B cell (primary cell): ENCODE results near the gene PEX16. TPM values are rescaled to one million over a fixed set of nuclear protein-coding genes. Genes with fewer than 3 reads are reported as not detected.

Experiments used
- ATAC-seq: fragments of 200-7000 bp; cut with Tn5 transposase; one replicate; pipeline ENCODE4 v1.10.0; 2021; ENCODE audit warnings: low read depth, mild to moderate bottlenecking, moderate number of reproducible peaks, moderate library complexity
- CTCF ChIA-PET: fragments of 350-600 bp; sonication (Branson Sonifier 250); formaldehyde crosslinking; loops from one replicate; lab custom pipeline; 2021; ENCODE audit warnings: antibody characterized with exemption, inconsistent platforms; lab: Charles Lee
- POLR2A ChIA-PET: fragments of 350-600 bp; sonication (Branson Sonifier 250); formaldehyde crosslinking; loops from one replicate; lab custom pipeline; 2021; ENCODE audit warnings: antibody characterized with exemption; lab: Charles Lee
- DNase-seq: peaks from one replicate; pipeline ENCODE4 v3.0.0; 2013
- H2AFZ ChIP-seq: 2 replicates; pipeline ENCODE4 v1.6.1; 2012; ENCODE audit warnings: mild to moderate bottlenecking, low read depth, low read length; ENCODE audit not compliant: insufficient read depth, poor library complexity, severe bottlenecking
- H3K27ac ChIP-seq, 2 donors: 1 replicate in 1 of 2; 2 replicates in 1 of 2; pipeline ENCODE4 v1.5.1; 2012 to 2013; ENCODE audit warnings: low read length in 2 of 2, mild to moderate bottlenecking in 2 of 2, moderate library complexity in 1 of 2
- H3K27me3 ChIP-seq, 4 experiments: fragments of 200-600 bp in 1 of 4; sonication (generic) in 1 of 4; replicated peaks in 1 of 4; 1 replicate in 2 of 4; 2 replicates in 2 of 4; pipeline versions ENCODE4 v1.6.1 to v1.7.0; 2013 to 2016; ENCODE audit warnings: low read length in 3 of 4, mild to moderate bottlenecking in 2 of 4, mixed read lengths in 1 of 4, moderate library complexity in 1 of 4; ENCODE audit not compliant: insufficient read depth in 4 of 4, control insufficient read depth in 3 of 4; ENCODE audit errors: control extremely low read depth in 1 of 4
- H3K36me3 ChIP-seq, 2 experiments: replicated peaks in 1 of 2; 1 replicate in 1 of 2; 2 replicates in 1 of 2; pipeline versions ENCODE4 v1.6.1 to v1.7.1; 2013; ENCODE audit warnings: low read length in 1 of 2; ENCODE audit not compliant: insufficient read depth in 2 of 2, control insufficient read depth in 1 of 2; ENCODE audit errors: control extremely low read depth in 1 of 2, extremely low read depth in 1 of 2
- H3K4me1 ChIP-seq, 2 donors: fragments of 200-600 bp in 1 of 2; sonication (generic) in 1 of 2; 1 replicate in 1 of 2; 2 replicates in 1 of 2; pipeline versions ENCODE4 v1.5.1 to v1.6.1; 2013 to 2017; ENCODE audit warnings: low read length in 2 of 2; ENCODE audit not compliant: control insufficient read depth in 2 of 2, insufficient read depth in 2 of 2
- H3K4me2 ChIP-seq: replicated peaks from 2 replicates; pipeline ENCODE3; 2012; ENCODE audit warnings: mild to moderate bottlenecking, low read depth, low read length; ENCODE audit not compliant: poor library complexity, severe bottlenecking
- H3K4me3 ChIP-seq, 5 experiments: fragments of 200-600 bp in 1 of 5; sonication (generic) in 1 of 5; 1 replicate in 3 of 5; 2 replicates in 2 of 5; pipeline versions ENCODE4 v1.5.1 to v1.7.0; 2011 to 2016; ENCODE audit warnings: low read length in 4 of 5, mild to moderate bottlenecking in 4 of 5, low read depth in 2 of 5, control low read depth in 1 of 5, moderate library complexity in 1 of 5; ENCODE audit not compliant: insufficient read depth in 1 of 5; ENCODE audit errors: control extremely low read depth in 1 of 5, extremely low read depth in 1 of 5
- H3K79me2 ChIP-seq: fragments of 200-600 bp; sonication (generic); one replicate; pipeline ENCODE4 v1.6.0; 2016; ENCODE audit warnings: low read length; ENCODE audit not compliant: control insufficient read depth, insufficient read depth
- H3K9ac ChIP-seq: fragments of 200-600 bp; sonication (generic); 2 replicates; pipeline ENCODE4 v1.6.1; 2017; ENCODE audit warnings: mild to moderate bottlenecking, low read length, moderate library complexity
- H3K9me3 ChIP-seq, 3 donors: one replicate each; pipeline versions ENCODE4 v1.6.1 to v1.7.1; 2013; ENCODE audit warnings: low read length in 2 of 3; ENCODE audit not compliant: control insufficient read depth in 2 of 3, insufficient read depth in 1 of 3; ENCODE audit errors: control extremely low read depth in 1 of 3
- H4K20me1 ChIP-seq: 2 replicates; pipeline ENCODE4 v1.6.0; 2012; ENCODE audit warnings: mild to moderate bottlenecking, low read length; ENCODE audit not compliant: insufficient read depth, control insufficient read depth, poor library complexity, severe bottlenecking
- H3K27ac Mint-ChIP-seq: one replicate; pipeline ENCODE4 v1.8.0; 2021; ENCODE audit warnings: mixed read lengths
- H3K27me3 Mint-ChIP-seq: one replicate; pipeline ENCODE4 v1.8.0; 2021; ENCODE audit warnings: mixed read lengths
- H3K4me1 Mint-ChIP-seq: one replicate; pipeline ENCODE4 v1.8.0; 2021; ENCODE audit warnings: mixed read lengths
- H3K4me3 Mint-ChIP-seq: one replicate; pipeline ENCODE4 v1.8.0; 2021; ENCODE audit warnings: mixed read lengths
- H3K9me3 Mint-ChIP-seq: one replicate; pipeline ENCODE4 v1.8.0; 2022; ENCODE audit warnings: mixed read lengths; ENCODE audit not compliant: insufficient read depth
- EZH2 ChIP-seq: IDR thresholded peaks from 2 replicates; pipeline ENCODE4 v1.6.1; 2012; ENCODE audit warnings: borderline replicate concordance, low read depth, mild to moderate bottlenecking, moderate library complexity, low read length; ENCODE audit not compliant: insufficient read depth, poor library complexity, severe bottlenecking
- WGBS: methylation state at CpG from one replicate; pipeline ENCODE4 v1.1.5; 2013; ENCODE audit warnings: missing lambda C conversion rate; ENCODE audit not compliant: insufficient coverage; 5-methylcytosine and 5-hydroxymethylcytosine counted together
- intact Hi-C: fragments of 100-400 bp; cut with micrococcal nuclease; formaldehyde crosslinking; loops from one replicate; pipeline ENCODE4 v1.10.0; 2022
- polyA plus RNA-seq: library from polyadenylated mRNA; depleted of rRNA; stranded (reverse); fragments of >200 nt; gene quantifications from 2 replicates; pipeline ENCODE4 v1.2.3, GENCODE V29; 2012
- total RNA-seq, 2 donors: library from RNA; stranded (reverse); fragments of 120-200 nt in 1 of 2; gene quantifications; 1 replicate in 1 of 2; 2 replicates in 1 of 2; pipeline versions ENCODE4 v1.2.3 to v1.2.4, GENCODE V29; 2013 to 2022
- TF ChIP-seq, protein P1 (sequence below): fragments of 200-600 bp; IDR thresholded peaks from one replicate; pipeline ENCODE4 v1.8.0; 2022; ENCODE audit warnings: antibody characterized with exemption, mild to moderate bottlenecking

The PEX16 gene
- total and polyA plus RNA-seq, 2 donors (not counting 1 experiment from before 2014, with no cell fraction given), result 89.4 to 107 TPM

GRCh38 chr11:45918962-45919675 is 1.4 kb upstream of the PEX16 start:
- no peaks in the 10 kb centered on the region for H3K9me3 Mint-ChIP-seq
- Histone ChIP-seq H3K9ac (peak overlapping the region; percentile 97), H3K36me3 (peaks cover 2 to 17% of the 10 kb centered on the region in 2 experiments), H3K27ac (peak overlapping the region; percentile 88 to 95), H2AFZ (peak overlapping the region; percentile 80), H3K4me2 (peak overlapping the region; percentile 98), H4K20me1 (peaks cover 40% of the 10 kb centered on the region), H3K9me3 (no peaks in the 10 kb centered on the region), H3K4me3 (peak overlapping the region; percentile 86 to 99 (median 90)), H3K4me1 (peaks cover 45 to 67% of the 10 kb centered on the region in 2 donors), H3K27me3 (no peaks in the 10 kb centered on the region), H3K79me2 (peaks cover 60% of the 10 kb centered on the region)
- ATAC-seq (no peak), DNase-seq (no peak)
- ChIA-PET POLR2A (interaction anchor here (9.1 kb wide), 1 partner anchor 15 kb away, joined by 162 read pairs; no protein-coding TSS in a partner anchor), CTCF (interaction anchor here (0.9 to 9.6 kb wide), 6 partner anchors 8 to 147 kb away, joined by 3 to 98 read pairs (median 5); partner anchors contain the start of gene CRY2)
- no peaks in the 10 kb centered on the region for H3K27me3 Mint-ChIP-seq
- no peak for TF ChIP-seq EZH2
- TF ChIP-seq, protein P1, sequence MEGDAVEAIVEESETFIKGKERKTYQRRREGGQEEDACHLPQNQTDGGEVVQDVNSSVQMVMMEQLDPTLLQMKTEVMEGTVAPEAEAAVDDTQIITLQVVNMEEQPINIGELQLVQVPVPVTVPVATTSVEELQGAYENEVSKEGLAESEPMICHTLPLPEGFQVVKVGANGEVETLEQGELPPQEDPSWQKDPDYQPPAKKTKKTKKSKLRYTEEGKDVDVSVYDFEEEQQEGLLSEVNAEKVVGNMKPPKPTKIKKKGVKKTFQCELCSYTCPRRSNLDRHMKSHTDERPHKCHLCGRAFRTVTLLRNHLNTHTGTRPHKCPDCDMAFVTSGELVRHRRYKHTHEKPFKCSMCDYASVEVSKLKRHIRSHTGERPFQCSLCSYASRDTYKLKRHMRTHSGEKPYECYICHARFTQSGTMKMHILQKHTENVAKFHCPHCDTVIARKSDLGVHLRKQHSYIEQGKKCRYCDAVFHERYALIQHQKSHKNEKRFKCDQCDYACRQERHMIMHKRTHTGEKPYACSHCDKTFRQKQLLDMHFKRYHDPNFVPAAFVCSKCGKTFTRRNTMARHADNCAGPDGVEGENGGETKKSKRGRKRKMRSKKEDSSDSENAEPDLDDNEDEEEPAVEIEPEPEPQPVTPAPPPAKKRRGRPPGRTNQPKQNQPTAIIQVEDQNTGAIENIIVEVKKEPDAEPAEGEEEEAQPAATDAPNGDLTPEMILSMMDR, result no peak
- 62% methylated on average over 4 of the region's 7 CpGs for WGBS
- intact Hi-C loops, result loop anchor here (1.0 to 10.0 kb wide), 10 partner anchors 11 to 1354 kb away; partner anchors contain the start of genes ATG13, CD82, CRY2 and DGKZ
- peaks cover 72% of the 10 kb centered on the region for H3K4me1 Mint-ChIP-seq
- peak overlapping the region; percentile 94 for H3K27ac Mint-ChIP-seq
- peak overlapping the region; percentile 92 for H3K4me3 Mint-ChIP-seq
